Measurements from ENCODE around the gene CABLES2.

GRCh38 chr20:62445553-62446340, 38.7 kb upstream of the CABLES2 start:
- TF ChIP-seq POLR2A (IDR thresholded peaks at IDR 0.05; ENCODE audit: low read length) (no peak), GATA1 (IDR thresholded peaks at IDR 0.05; ENCODE audit: low read depth, low read length) (no peak)

Data from erythroblast (primary cell).